Measurements from ENCODE around the gene DHCR24.
"Not testable (repeated sequence)": the region's sequence is repeated elsewhere in the genome, so short reads cannot be mapped to it uniquely, and the experiment has no call there.

The DHCR24 gene

DNA sequence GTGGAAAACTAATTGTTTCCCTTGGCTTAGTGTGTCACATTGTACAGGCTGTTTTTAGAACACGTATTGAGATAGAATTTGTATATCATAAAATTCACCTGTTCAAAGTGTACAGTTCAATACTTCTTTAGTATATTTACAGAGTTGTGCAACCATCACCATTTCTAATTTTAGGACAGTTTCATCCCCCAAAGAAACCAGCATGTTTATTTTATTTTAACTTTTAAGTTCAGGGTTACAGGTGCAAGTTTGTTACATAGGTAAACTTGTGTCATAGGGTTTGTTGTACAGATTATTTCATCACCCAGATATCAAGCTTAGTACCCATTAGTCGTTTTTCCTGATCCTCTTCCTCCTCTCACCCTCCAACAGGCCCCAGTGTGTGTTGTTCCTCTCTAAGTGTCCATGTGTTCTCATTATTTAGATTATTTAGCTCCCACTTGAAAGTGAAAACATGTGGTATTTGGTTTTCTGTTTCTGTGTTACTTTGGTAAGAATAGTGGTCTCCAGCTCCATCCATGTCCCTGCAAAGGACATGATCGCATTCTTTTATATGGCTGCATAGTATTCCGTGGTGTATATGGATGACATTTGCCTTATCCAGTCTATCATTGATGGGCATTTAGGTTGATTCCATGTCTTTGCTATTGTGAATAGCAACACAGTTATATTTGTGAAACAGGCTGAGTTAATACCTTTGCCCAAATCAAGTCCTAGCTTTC, 35.2 kb upstream of the DHCR24 start:
- no peak for DNase-seq
- no peak overlapping the region for H3K4me3 ChIP-seq
- TF ChIP-seq, protein P1, sequence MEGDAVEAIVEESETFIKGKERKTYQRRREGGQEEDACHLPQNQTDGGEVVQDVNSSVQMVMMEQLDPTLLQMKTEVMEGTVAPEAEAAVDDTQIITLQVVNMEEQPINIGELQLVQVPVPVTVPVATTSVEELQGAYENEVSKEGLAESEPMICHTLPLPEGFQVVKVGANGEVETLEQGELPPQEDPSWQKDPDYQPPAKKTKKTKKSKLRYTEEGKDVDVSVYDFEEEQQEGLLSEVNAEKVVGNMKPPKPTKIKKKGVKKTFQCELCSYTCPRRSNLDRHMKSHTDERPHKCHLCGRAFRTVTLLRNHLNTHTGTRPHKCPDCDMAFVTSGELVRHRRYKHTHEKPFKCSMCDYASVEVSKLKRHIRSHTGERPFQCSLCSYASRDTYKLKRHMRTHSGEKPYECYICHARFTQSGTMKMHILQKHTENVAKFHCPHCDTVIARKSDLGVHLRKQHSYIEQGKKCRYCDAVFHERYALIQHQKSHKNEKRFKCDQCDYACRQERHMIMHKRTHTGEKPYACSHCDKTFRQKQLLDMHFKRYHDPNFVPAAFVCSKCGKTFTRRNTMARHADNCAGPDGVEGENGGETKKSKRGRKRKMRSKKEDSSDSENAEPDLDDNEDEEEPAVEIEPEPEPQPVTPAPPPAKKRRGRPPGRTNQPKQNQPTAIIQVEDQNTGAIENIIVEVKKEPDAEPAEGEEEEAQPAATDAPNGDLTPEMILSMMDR (IDR thresholded peaks at IDR 0.05), result no peak
- H3K9me3 ChIP-seq, result no peaks in the 10 kb centered on the region
- no peaks in the 10 kb centered on the region for H3K27me3 ChIP-seq
- no peak overlapping the region for H3K27ac ChIP-seq
- intact Hi-C loops (cut with DNase I; ENCODE audit: low total_unique reads), result no loop called here
- H3K36me3 ChIP-seq, result no peaks in the 10 kb centered on the region
- no peaks in the 10 kb centered on the region for H3K4me1 ChIP-seq

DNA sequence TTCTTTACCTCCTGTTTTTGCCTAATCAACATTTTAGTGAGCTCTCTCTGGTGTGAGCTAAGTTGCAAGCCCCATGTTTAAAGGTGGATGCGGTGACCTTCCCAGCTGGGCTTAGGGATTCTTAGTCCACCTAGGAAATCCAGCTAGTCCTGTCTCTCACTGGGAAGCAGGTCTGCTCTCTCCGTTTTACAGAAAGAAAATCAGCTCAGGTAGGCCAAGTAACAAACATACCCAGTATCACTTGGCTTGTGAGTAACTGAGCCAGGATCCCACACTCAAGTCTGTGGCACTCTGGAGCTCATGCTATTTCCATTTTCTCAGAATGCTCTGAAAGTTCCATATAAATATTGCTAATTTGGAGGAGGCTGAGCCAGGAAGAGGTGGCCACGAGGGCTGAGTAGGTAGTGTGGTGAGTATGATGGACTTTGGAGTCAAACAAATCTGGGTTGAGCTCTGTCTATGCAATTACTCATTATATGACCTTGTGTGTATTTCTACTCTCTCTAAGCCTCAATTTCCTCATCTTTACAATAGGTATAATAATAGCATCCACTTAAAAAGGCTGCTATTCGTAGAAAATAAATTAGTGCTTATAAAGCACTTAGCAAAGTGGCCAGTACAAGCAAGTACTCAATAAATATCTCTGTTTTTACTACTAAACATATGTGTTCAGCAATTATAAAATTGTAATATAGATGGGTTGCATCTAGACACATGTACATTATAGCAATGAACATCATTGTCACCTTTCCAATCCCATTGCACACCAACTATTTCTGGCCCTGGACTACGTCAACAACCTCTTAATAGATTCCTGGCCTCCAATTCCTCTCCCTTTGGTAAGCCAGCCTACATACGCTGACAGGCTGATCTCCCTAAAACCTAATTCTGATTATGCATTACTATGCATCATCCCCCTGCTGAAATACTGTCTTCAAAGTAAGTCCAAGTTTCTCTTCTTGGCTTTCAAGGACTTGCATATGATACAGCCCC, 32.7 kb upstream of the DHCR24 start:
- TF ChIP-seq, protein P1 (IDR thresholded peaks at IDR 0.05), result no peak
- H3K27me3 ChIP-seq, result no peaks in the 10 kb centered on the region
- H3K27ac ChIP-seq, result no peak overlapping the region
- no peak for DNase-seq
- H3K9me3 ChIP-seq, result no peaks in the 10 kb centered on the region
- no peaks in the 10 kb centered on the region for H3K36me3 ChIP-seq
- no peak overlapping the region for H3K4me3 ChIP-seq
- intact Hi-C loops (cut with DNase I; ENCODE audit: low total_unique reads), result no loop called here
- H3K4me1 ChIP-seq, result no peaks in the 10 kb centered on the region

DNA sequence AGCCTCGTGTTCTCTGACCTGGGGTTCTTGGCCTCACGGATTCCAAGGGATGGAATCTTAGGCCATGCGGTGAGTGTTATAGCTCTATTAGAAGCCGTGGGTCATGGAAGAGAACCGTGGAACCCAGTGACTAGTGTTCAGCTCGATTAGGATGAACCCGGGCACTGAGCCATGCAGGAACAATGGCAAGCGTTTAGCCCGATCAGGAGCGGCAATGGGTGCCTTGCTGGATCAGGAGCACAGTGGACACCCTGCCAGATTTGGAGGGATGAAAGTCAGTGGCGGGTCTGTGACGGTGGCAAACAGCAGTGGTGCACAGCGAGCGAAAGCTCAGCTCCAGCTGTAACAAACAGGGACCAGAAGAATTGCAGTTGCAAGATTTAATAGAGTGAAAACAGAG, 24.1 kb upstream of the DHCR24 start:
- DNase-seq; intact Hi-C loops (cut with DNase I; ENCODE audit: low total_unique reads): not testable (repeated sequence)

DNA sequence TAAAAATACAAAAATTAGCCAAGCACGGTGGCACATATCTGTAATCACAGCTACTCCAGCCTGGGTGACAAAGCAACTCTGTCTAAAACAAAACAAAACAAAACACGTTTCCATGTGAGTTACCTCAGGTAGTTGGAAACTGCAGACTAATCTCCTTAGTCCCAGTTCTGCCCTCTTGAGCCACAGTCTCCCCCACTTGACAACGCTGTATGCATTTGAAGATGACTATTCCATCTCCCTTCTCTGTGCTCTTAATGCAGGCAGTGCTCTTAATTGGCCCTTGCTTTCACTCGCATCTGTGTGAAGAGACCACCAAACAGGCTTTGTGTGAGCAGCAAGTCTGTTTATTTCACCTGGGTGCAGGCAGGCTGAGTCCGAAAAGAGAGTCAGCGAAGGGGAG, 19.6 kb upstream of the DHCR24 start:
- DNase-seq, result no peak
- Histone ChIP-seq H3K27me3 (peaks cover 0 to 2% of the 10 kb centered on the region in 2 donors), H3K36me3 (no peaks in the 10 kb centered on the region), H3K9me3 (no peaks in the 10 kb centered on the region), H3K4me3 (no peak overlapping the region), H3K27ac (no peak overlapping the region), H3K4me1 (no peaks in the 10 kb centered on the region)
- intact Hi-C loops (cut with DNase I; ENCODE audit: low total_unique reads), result no loop called here
- TF ChIP-seq, protein P1 (IDR thresholded peaks at IDR 0.05), result no peak

More for the DNA sequence above, 24.1 kb upstream of the DHCR24 start:
- not testable (repeated sequence) for H3K4me3 ChIP-seq, H3K27ac ChIP-seq, H3K4me1 ChIP-seq, H3K27me3 ChIP-seq, H3K36me3 ChIP-seq, H3K9me3 ChIP-seq

DNA sequence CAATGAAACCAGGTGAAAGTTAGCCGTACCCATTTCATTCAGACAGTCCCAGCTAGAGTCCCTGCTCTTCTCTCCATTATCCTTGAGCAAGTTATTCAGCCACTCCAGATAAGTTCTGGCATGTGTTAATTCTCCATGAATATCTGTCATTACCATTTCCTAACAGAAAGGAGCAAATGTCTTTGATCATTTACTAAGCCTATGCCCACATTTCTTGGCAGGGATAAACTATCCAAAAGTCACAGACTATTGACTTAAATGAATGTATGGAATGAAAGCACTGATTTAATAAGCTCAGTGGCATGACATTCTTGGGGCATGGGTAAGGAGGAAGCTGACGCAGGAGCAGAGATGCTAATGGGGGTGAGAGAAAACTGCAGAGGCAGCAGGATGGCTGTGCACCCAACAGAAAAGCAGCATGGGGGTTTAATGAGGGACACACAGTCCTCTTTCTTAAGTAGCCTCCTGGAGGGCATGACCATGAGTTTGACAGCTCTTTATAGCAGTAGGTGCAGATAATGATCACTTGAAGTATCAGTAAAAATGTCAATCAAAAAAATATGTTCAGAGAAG, 17.6 kb upstream of the DHCR24 start:
- Histone ChIP-seq H3K4me1 (no peaks in the 10 kb centered on the region), H3K36me3 (no peaks in the 10 kb centered on the region), H3K9me3 (no peaks in the 10 kb centered on the region), H3K4me3 (no peak overlapping the region), H3K27me3 (peaks cover 0 to 2% of the 10 kb centered on the region in 2 donors), H3K27ac (no peak overlapping the region)
- DNase-seq, result no peak
- intact Hi-C loops (cut with DNase I; ENCODE audit: low total_unique reads), result no loop called here
- TF ChIP-seq, protein P1 (IDR thresholded peaks at IDR 0.05), result no peak

DNA sequence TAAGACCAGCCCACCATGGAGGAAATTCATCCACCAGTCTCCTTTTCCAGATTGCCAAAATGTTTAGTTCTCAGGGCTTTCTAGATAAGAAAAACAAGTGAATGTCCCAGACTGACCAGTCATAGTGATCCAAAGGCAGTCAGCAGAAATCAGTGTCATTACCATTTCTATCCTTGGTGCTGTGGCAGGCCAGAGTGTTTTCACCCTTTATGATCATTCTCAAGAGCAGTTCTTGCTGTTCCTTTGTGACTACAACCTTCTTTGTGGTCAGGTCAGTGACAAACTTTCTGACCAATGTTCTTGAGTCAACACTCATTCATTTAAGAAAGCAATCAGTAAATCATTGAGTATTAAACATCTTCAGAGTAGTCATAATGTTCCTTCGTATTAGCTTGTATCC, 7.3 kb upstream of the DHCR24 start:
- Histone ChIP-seq H3K4me1 (no peaks in the 10 kb centered on the region), H3K4me3 (no peak overlapping the region), H3K9me3 (no peaks in the 10 kb centered on the region), H3K27me3 (no peaks in the 10 kb centered on the region), H3K36me3 (no peaks in the 10 kb centered on the region), H3K27ac (no peak overlapping the region)
- TF ChIP-seq, protein P1 (IDR thresholded peaks at IDR 0.05), result no peak
- intact Hi-C loops (cut with DNase I; ENCODE audit: low total_unique reads), result no loop called here
- no peak for DNase-seq

Measured in tibial artery (tissue), 4 donors.